HG02884 (cell line): ENCODE results near the gene PCSK5.

ENCODE experiments used
- ATAC-seq: cut with Tn5 transposase; IDR thresholded peaks from one replicate; pipeline ENCODE4 v1.9.1; 2021; ENCODE audit warnings: mild to moderate bottlenecking, moderate library complexity; ENCODE audit not compliant: unreplicated experiment

The PCSK5 gene

GRCh38 chr9:76176171-76176570 is 285.7 kb downstream of the PCSK5 start:
- ATAC-seq = no peak

GRCh38 chr9:76177931-76178330 is 287.5 kb downstream of the PCSK5 start:
- no peak for ATAC-seq

GRCh38 chr9:76180541-76180940 is 290.1 kb downstream of the PCSK5 start:
- no peak for ATAC-seq

GRCh38 chr9:76181020-76181641 is 290.7 kb downstream of the PCSK5 start:
- ATAC-seq = no peak

- no peak for ATAC-seq
These were observed 291.3 kb downstream of the PCSK5 start for GRCh38 chr9:76181781-76182180.

GRCh38 chr9:76185432-76185831 is 295.0 kb downstream of the PCSK5 start:
- no peak for ATAC-seq

- no peak for ATAC-seq
These were observed 297.8 kb downstream of the PCSK5 start for GRCh38 chr9:76188286-76188685.

GRCh38 chr9:76188905-76189304 is 298.4 kb downstream of the PCSK5 start:
- no peak for ATAC-seq

- ATAC-seq = no peak
These were observed 301.0 kb downstream of the PCSK5 start for GRCh38 chr9:76191493-76191892.

- ATAC-seq = no peak
These were observed 301.5 kb downstream of the PCSK5 start for GRCh38 chr9:76192013-76192412.

GRCh38 chr9:76194896-76195295 is 304.4 kb downstream of the PCSK5 start:
- no peak for ATAC-seq

- no peak for ATAC-seq
These were observed 307.9 kb downstream of the PCSK5 start for GRCh38 chr9:76198336-76198735.

- no peak for ATAC-seq
These were observed 309.8 kb downstream of the PCSK5 start for GRCh38 chr9:76200315-76200714.

- no peak for ATAC-seq
These were observed 310.3 kb downstream of the PCSK5 start for GRCh38 chr9:76200745-76201144.

GRCh38 chr9:76203373-76203772 is 312.9 kb downstream of the PCSK5 start:
- ATAC-seq = no peak

- ATAC-seq = no peak
These were observed 316.3 kb downstream of the PCSK5 start for GRCh38 chr9:76206821-76207220.

GRCh38 chr9:76213751-76214150 is 323.3 kb downstream of the PCSK5 start:
- no peak for ATAC-seq

GRCh38 chr9:76215066-76215465 is 324.6 kb downstream of the PCSK5 start:
- no peak for ATAC-seq

GRCh38 chr9:76216161-76216649 is 325.7 kb downstream of the PCSK5 start:
- no peak for ATAC-seq

GRCh38 chr9:76218117-76218885 is 327.8 kb downstream of the PCSK5 start:
- ATAC-seq = no peak

GRCh38 chr9:76218886-76219445 is 328.5 kb downstream of the PCSK5 start:
- no peak for ATAC-seq

GRCh38 chr9:76219560-76220151 is 329.2 kb downstream of the PCSK5 start:
- no peak for ATAC-seq
